IPS DF 4.7 (cell line): ENCODE measurements around the gene EDN1.

ENCODE experiments used
- DNase-seq: peaks from one replicate; pipeline ENCODE4 v3.0.0-alpha.2; 2013; ENCODE audit warnings: low spot score; ENCODE audit errors: extremely low read depth

EDN1 gene

GRCh38 chr6:12344961-12345693, 55.0 kb downstream of the EDN1 start:
- no peak for DNase-seq

GRCh38 chr6:12345694-12346058, 55.5 kb downstream of the EDN1 start:
- DNase-seq, result no peak
